Measurements from ENCODE around the gene HADHB. TPM values are rescaled to one million over a fixed set of nuclear protein-coding genes. Genes with fewer than 3 reads are reported as not detected.

HADHB gene
- total RNA-seq, 1 experiment from 2014 or later: 72.7 TPM

GRCh38 chr2:26212011-26212410, 32.7 kb upstream of the HADHB start:
- no peak for DNase-seq
- POLR2A ChIA-PET (ENCODE audit: unreplicated experiment): no interaction called here
- Histone ChIP-seq H3K27ac (no peak overlapping the region), H3F3A (ENCODE audit: insufficient read depth, low read depth) (no peaks in the 10 kb centered on the region; the same call in 1 of the 2 replicates), H3K36me3 (ENCODE audit: low read depth) (peaks cover 50% of the 10 kb centered on the region), H2AFZ (no peak overlapping the region), H3K4me3 (no peak overlapping the region), H3K79me2 (ENCODE audit: low read depth) (no peaks in the 10 kb centered on the region), H3K4me1 (replicated peaks; ENCODE audit: insufficient read depth) (no peaks in the 10 kb centered on the region), H3K4me2 (no peak overlapping the region), H4K20me1 (ENCODE audit: insufficient read depth) (no peaks in the 10 kb centered on the region), H3K9me2 (ENCODE audit: insufficient read depth) (no peaks in the 10 kb centered on the region), H3K27me3 (ENCODE audit: insufficient read depth, low read depth) (no peaks in the 10 kb centered on the region), H3K9me3 (ENCODE audit: insufficient read depth, low read depth) (no peaks in the 10 kb centered on the region)
- no peak for TF ChIP-seq EZH2 (IDR thresholded peaks at IDR 0.05; ENCODE audit: low read depth)
- TF ChIP-seq, protein P1, sequence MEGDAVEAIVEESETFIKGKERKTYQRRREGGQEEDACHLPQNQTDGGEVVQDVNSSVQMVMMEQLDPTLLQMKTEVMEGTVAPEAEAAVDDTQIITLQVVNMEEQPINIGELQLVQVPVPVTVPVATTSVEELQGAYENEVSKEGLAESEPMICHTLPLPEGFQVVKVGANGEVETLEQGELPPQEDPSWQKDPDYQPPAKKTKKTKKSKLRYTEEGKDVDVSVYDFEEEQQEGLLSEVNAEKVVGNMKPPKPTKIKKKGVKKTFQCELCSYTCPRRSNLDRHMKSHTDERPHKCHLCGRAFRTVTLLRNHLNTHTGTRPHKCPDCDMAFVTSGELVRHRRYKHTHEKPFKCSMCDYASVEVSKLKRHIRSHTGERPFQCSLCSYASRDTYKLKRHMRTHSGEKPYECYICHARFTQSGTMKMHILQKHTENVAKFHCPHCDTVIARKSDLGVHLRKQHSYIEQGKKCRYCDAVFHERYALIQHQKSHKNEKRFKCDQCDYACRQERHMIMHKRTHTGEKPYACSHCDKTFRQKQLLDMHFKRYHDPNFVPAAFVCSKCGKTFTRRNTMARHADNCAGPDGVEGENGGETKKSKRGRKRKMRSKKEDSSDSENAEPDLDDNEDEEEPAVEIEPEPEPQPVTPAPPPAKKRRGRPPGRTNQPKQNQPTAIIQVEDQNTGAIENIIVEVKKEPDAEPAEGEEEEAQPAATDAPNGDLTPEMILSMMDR (conservative IDR thresholded peaks at IDR 0.05): no peak
- intact Hi-C loops (cut with micrococcal nuclease; ENCODE audit: unreplicated experiment): no loop called here
- no TSS peak for BruUV-seq (replicated peaks)
- CTCF ChIA-PET: no interaction called here

DNA sequence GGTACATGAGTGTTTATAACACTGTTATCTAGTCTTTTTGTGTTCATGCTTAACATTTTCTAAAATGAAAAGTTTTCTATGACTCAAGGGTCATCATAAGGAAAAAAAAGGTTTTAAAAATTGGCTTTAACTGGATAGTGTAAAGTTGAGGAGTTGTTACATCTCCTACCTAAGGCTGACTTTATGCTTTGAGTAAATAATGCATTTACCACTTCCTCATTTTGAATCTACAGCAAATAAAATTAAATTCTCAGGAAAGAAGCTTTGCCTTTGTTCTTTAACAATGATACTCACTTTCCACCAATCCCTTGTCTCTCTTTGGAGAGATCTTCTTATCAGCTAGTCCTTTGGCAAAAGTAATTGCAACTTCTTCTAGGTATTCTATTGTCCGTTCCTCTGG, 30.0 kb upstream of the HADHB start:
- Histone ChIP-seq H3K79me2 (ENCODE audit: low read depth) (no peaks in the 10 kb centered on the region), H3K27me3 (ENCODE audit: insufficient read depth, low read depth) (no peaks in the 10 kb centered on the region), H3K9me2 (ENCODE audit: insufficient read depth) (no peaks in the 10 kb centered on the region), H4K20me1 (ENCODE audit: insufficient read depth) (no peaks in the 10 kb centered on the region), H3F3A (ENCODE audit: insufficient read depth, low read depth) (no peaks in the 10 kb centered on the region), H3K4me2 (no peak overlapping the region), H2AFZ (no peak overlapping the region), H3K36me3 (ENCODE audit: low read depth) (peaks cover 56% of the 10 kb centered on the region), H3K9me3 (ENCODE audit: insufficient read depth, low read depth) (peaks cover 14% of the 10 kb centered on the region), H3K4me3 (no peak overlapping the region), H3K27ac (no peak overlapping the region), H3K4me1 (replicated peaks; ENCODE audit: insufficient read depth) (no peaks in the 10 kb centered on the region)
- ChIA-PET CTCF (no interaction called here), POLR2A (ENCODE audit: unreplicated experiment) (no interaction called here)
- TF ChIP-seq EZH2 (IDR thresholded peaks at IDR 0.05; ENCODE audit: low read depth): no peak
- TF ChIP-seq, protein P1 (conservative IDR thresholded peaks at IDR 0.05): no peak
- intact Hi-C loops (cut with micrococcal nuclease; ENCODE audit: unreplicated experiment): no loop called here
- BruUV-seq (replicated peaks): no TSS peak
- DNase-seq: no peak

- H3K27me3 ChIP-seq (ENCODE audit: insufficient read depth, low read depth): no peaks in the 10 kb centered on the region
- no peak overlapping the region for H3K27ac ChIP-seq
- no TSS peak for BruUV-seq (replicated peaks)
- intact Hi-C loops (cut with micrococcal nuclease; ENCODE audit: unreplicated experiment): no loop called here
- ChIA-PET CTCF (no interaction called here), POLR2A (ENCODE audit: unreplicated experiment) (no interaction called here)
- no peak overlapping the region for H3K4me3 ChIP-seq
- H3K36me3 ChIP-seq (ENCODE audit: low read depth): peaks cover 50% of the 10 kb centered on the region
- no peaks in the 10 kb centered on the region for H4K20me1 ChIP-seq (ENCODE audit: insufficient read depth)
- H3F3A ChIP-seq (ENCODE audit: insufficient read depth, low read depth): no peaks in the 10 kb centered on the region
- peaks cover 14% of the 10 kb centered on the region for H3K9me3 ChIP-seq (ENCODE audit: insufficient read depth, low read depth)
- TF ChIP-seq, protein P1 (conservative IDR thresholded peaks at IDR 0.05): no peak
- TF ChIP-seq EZH2 (IDR thresholded peaks at IDR 0.05; ENCODE audit: low read depth): no peak
- H3K4me1 ChIP-seq (replicated peaks; ENCODE audit: insufficient read depth): no peaks in the 10 kb centered on the region
- no peaks in the 10 kb centered on the region for H3K9me2 ChIP-seq (ENCODE audit: insufficient read depth)
- DNase-seq: no peak
- H2AFZ ChIP-seq: no peak overlapping the region
- no peak overlapping the region for H3K4me2 ChIP-seq
- H3K79me2 ChIP-seq (ENCODE audit: low read depth): no peaks in the 10 kb centered on the region
Observed at GRCh38 chr2:26215833-26216232, 28.9 kb upstream of the HADHB start.
